Heart right ventricle (tissue), 16 donors: ENCODE data around the gene ZNF705A. TPM values are rescaled to one million over a fixed set of nuclear protein-coding genes. Genes with fewer than 3 reads are reported as not detected.
A peak's percentile ranks its signal among the peaks of the same experiment; 100 is the strongest.

Experiments
- ATAC-seq, 8 donors: fragments of 200-7000 bp; cut with Tn5 transposase; one replicate each; pipeline ENCODE4 v1.9.1; 2020; ENCODE audit warnings: mild to moderate bottlenecking in 8 of 8, moderate library complexity in 8 of 8, moderate number of reproducible peaks in 1 of 8
- DNase-seq, 2 donors: peaks; one replicate each; pipeline ENCODE4 v3.0.0-alpha.2; 2020
- H3K27ac ChIP-seq, 10 donors: fragments of 200-600 bp; sonication (generic) in 2 of 10; one replicate each; pipeline versions ENCODE4 v1.5.0 to v1.8.0; 2020 to 2022; ENCODE audit warnings: mild to moderate bottlenecking in 3 of 10
- H3K27me3 ChIP-seq, 7 donors: fragments of 200-600 bp; one replicate each; pipeline ENCODE4 v1.8.0; 2021 to 2022; ENCODE audit warnings: mild to moderate bottlenecking in 2 of 7
- H3K36me3 ChIP-seq, 9 donors: fragments of 200-600 bp; sonication (generic) in 1 of 9; one replicate each; pipeline versions ENCODE4 v1.5.0 to v1.8.0; 2020 to 2022; ENCODE audit warnings: mild to moderate bottlenecking in 2 of 9
- H3K4me1 ChIP-seq, 9 donors: fragments of 200-600 bp; sonication (generic) in 1 of 9; one replicate each; pipeline versions ENCODE4 v1.5.0 to v1.8.0; 2020 to 2022; ENCODE audit warnings: mild to moderate bottlenecking in 4 of 9
- H3K4me3 ChIP-seq, 10 donors: fragments of 200-600 bp; sonication (generic) in 2 of 10; one replicate each; pipeline versions ENCODE4 v1.5.0 to v1.8.0; 2020 to 2022; ENCODE audit warnings: mild to moderate bottlenecking in 7 of 10, moderate library complexity in 2 of 10
- H3K9me3 ChIP-seq, 11 donors: fragments of 200-600 bp in 10 of 11; sonication (generic) in 2 of 11; one replicate each; pipeline versions ENCODE4 v1.5.0 to v1.8.0; 2013 to 2022; ENCODE audit warnings: mild to moderate bottlenecking in 2 of 11, control low read depth in 1 of 11, moderate library complexity in 1 of 11
- WGBS, 2 donors: extraction: QIAGEN DNeasy Blood & Tissue Kit; methylation state at CpG; one replicate each; pipeline ENCODE4 v1.1.7; 2013; ENCODE audit warnings: inconsistent platforms in 1 of 2; 5-methylcytosine and 5-hydroxymethylcytosine counted together
- intact Hi-C, 10 donors: fragments of 100-400 bp; cut with DNase I; formaldehyde crosslinking; loops; one replicate each; pipeline versions ENCODE4 v1.11.1 to v1.14.2; 2022
- polyA plus RNA-seq, 2 donors: library from polyadenylated mRNA; stranded (reverse); fragments of 200-250 nt; gene quantifications; one replicate each; pipeline ENCODE4 v1.2.3, GENCODE V29; 2013
- total RNA-seq, 10 donors: library from RNA; stranded (reverse); fragmentation: NEBNext Ultra II Directional in 3 of 10; extraction: Animal tissue kit (Norgen Biotek cat#: 25700) in 3 of 10; gene quantifications; one replicate each; pipeline versions ENCODE4 v1.2.1 to v1.2.4, GENCODE V29; 2021 to 2023
- TF ChIP-seq, protein P1 (sequence below), 9 donors: fragments of 200-600 bp; sonication (generic) in 2 of 9; IDR thresholded peaks; one replicate each; pipeline versions ENCODE4 v1.5.0 to v1.8.0; 2021 to 2022; ENCODE audit warnings: antibody characterized with exemption in 9 of 9, mild to moderate bottlenecking in 5 of 9, moderate library complexity in 1 of 9
- donor health status: Arrhythmogenic right ventricular cardiomyopathy.
- donor health status: ischemic (EF 13 %, LVEDD 7.1; RV severe dilation, severe dysfunction).
- donor health status: healthy with polysubstance abuse.
- donor health status: DM: no; HTN: yes; CAD: no.
- donor health status: DM: no; HTN: no; CAD: no.
- donor health status: ischemic (EF 25% LVEDD 6.9; RV normal size, moderate dysfunction).
- donor health status: ischemic (EF 25% LVEDD 5.7; RV mildly dilated, moderate dysfunction).
- donor health status: healthy.
- donor health status: DM: yes; HTN: yes; CAD: no.
- donor health status: Ischemic cardiomyopathy.
- donor health status: ischemic (EF 35%, LVEDD 5.7; RV mildly dilated, moderate dysfunction).
- donor health status: nonischemic (EF 11% LVEDD 7.7; RV severe dilation, severe dysfunction).
- donor health status: DM: yes; HTN: yes; CAD: no.
- donor health status: PGD.
- donor health status: ischemic (EF 29% LVEDD 5.4; RV normal size, mild dysfunction).
- donor health status: nonischemic (EF 23%, LVEDD 6.1; RV moderate dilation, normal function).

Gene ZNF705A
- total and polyA plus RNA-seq, 12 donors = not detected

- Histone ChIP-seq H3K36me3 (peaks cover 0 to 14% (median under 1%) of the 10 kb centered on the region in 9 donors), H3K4me1 (peaks cover 0 to 4% (median 0%) of the 10 kb centered on the region in 9 donors), H3K4me3 (no peak overlapping the region), H3K9me3 (peaks cover 0 to 18% (median 6%) of the 10 kb centered on the region in 11 donors), H3K27me3 (peaks cover 0 to 21% (median 0%) of the 10 kb centered on the region in 7 donors), H3K27ac (no peak overlapping the region)
- DNase-seq (no peak), ATAC-seq (no peak)
- TF ChIP-seq, protein P1, sequence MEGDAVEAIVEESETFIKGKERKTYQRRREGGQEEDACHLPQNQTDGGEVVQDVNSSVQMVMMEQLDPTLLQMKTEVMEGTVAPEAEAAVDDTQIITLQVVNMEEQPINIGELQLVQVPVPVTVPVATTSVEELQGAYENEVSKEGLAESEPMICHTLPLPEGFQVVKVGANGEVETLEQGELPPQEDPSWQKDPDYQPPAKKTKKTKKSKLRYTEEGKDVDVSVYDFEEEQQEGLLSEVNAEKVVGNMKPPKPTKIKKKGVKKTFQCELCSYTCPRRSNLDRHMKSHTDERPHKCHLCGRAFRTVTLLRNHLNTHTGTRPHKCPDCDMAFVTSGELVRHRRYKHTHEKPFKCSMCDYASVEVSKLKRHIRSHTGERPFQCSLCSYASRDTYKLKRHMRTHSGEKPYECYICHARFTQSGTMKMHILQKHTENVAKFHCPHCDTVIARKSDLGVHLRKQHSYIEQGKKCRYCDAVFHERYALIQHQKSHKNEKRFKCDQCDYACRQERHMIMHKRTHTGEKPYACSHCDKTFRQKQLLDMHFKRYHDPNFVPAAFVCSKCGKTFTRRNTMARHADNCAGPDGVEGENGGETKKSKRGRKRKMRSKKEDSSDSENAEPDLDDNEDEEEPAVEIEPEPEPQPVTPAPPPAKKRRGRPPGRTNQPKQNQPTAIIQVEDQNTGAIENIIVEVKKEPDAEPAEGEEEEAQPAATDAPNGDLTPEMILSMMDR (IDR thresholded peaks at IDR 0.05) = no peak
- intact Hi-C loops = no loop called here
These were observed 13.6 kb upstream of the ZNF705A start for GRCh38 chr12:8143261-8143660.

- ATAC-seq = peak; percentile 79 to 89 (median 86)
- WGBS, 2 donors = 38 to 43% methylated on average over 19 of the region's 19 CpGs
- peaks cover 0 to 4% (median 0%) of the 10 kb centered on the region in 9 donors for H3K4me1 ChIP-seq
- intact Hi-C loops = no loop called here
- H3K9me3 ChIP-seq = peaks cover 0 to 19% (median 6%) of the 10 kb centered on the region in 11 donors
- H3K27ac ChIP-seq = peak overlapping the region in 7 of 10 donors; percentile 8 to 55 (median 37)
- TF ChIP-seq, protein P1 (IDR thresholded peaks at IDR 0.05) = no peak
- peak; percentile 46 to 52 for DNase-seq
- peaks cover 0 to 21% (median 0%) of the 10 kb centered on the region in 7 donors for H3K27me3 ChIP-seq
- peaks cover 0 to 2% (median 0%) of the 10 kb centered on the region in 9 donors for H3K36me3 ChIP-seq
- peak overlapping the region in 5 of 10 donors; percentile 13 to 29 (median 21) for H3K4me3 ChIP-seq
These were observed 10.9 kb upstream of the ZNF705A start for GRCh38 chr12:8145754-8146441.

DNA sequence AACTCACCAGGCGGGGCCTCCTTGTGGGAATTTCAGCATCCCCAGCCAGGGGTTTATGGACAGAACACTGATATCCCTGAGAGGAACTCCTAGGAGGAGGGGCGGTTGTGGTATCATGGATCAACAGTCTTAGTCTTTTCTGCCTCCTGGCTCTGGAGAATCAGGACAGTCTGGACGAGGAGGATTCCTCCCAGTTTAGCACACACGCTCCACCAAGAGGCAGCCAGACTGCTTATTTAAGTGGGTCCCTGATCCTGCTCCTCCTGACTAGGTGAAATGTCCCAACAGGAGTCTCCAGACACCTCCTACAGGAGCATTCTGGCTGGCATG, 10.4 kb upstream of the ZNF705A start:
- ATAC-seq (peak in 4 of 8 donors; percentile 15 to 59 (median 48)), DNase-seq (no peak)
- Histone ChIP-seq H3K27ac (peak overlapping the region in 7 of 10 donors; percentile 8 to 55 (median 37)), H3K9me3 (peaks cover 0 to 15% (median 5%) of the 10 kb centered on the region in 11 donors), H3K27me3 (peaks cover 0 to 21% (median 0%) of the 10 kb centered on the region in 7 donors), H3K36me3 (no peaks in the 10 kb centered on the region), H3K4me1 (peaks cover 0 to 4% (median 0%) of the 10 kb centered on the region in 9 donors), H3K4me3 (peak overlapping the region in 5 of 10 donors; percentile 13 to 29 (median 21))
- intact Hi-C loops = no loop called here
- WGBS, 2 donors = 43 to 53% methylated on average over 4 of the region's 4 CpGs
- TF ChIP-seq, protein P1 (IDR thresholded peaks at IDR 0.05) = no peak

DNA sequence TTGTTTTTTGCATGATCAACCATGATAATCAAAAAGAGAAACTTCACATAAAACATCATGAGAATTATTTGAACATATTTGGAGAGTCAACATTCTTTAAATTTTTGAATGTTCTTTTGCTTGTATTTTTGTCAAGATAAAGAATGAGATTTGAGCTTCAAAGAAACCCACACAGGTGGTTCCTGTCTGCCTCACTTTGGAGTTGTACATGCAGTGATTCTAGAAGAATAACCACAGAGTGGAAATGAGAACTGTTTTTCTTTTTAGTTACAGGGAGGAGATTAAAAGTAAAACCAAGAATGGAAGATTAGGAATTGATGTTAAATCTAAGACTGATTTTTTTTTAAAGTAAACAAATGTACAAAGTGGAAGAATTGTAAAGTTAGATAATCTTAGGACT, 2.3 kb upstream of the ZNF705A start:
- intact Hi-C loops = no loop called here
- H3K9me3 ChIP-seq = no peaks in the 10 kb centered on the region
- no peak overlapping the region for H3K4me3 ChIP-seq
- peaks cover 0 to 20% (median 0%) of the 10 kb centered on the region in 9 donors for H3K4me1 ChIP-seq
- H3K36me3 ChIP-seq = no peaks in the 10 kb centered on the region
- peaks cover 0 to 23% (median 0%) of the 10 kb centered on the region in 7 donors for H3K27me3 ChIP-seq
- ATAC-seq (no peak), DNase-seq (no peak)
- TF ChIP-seq, protein P1 (IDR thresholded peaks at IDR 0.05) = no peak
- no peak overlapping the region for H3K27ac ChIP-seq
